GM12878 (cell line): ENCODE measurements around the gene PTCD2. TPM values are rescaled to one million over a fixed set of nuclear protein-coding genes. Genes with fewer than 3 reads are reported as not detected.

Experiments used
- CHD1 ChIP-seq: IDR thresholded peaks from 2 replicates; pipeline ENCODE4 v1.6.1; 2012; ENCODE audit warnings: low read depth, low read length, improper control_type of control experiment
- EGR1 ChIP-seq, 2 experiments: IDR thresholded peaks; 1 replicate in 1 of 2; 2 replicates in 1 of 2; pipeline ENCODE4 v1.6.1; 2011 to 2012; ENCODE audit warnings: low read depth in 2 of 2, low read length in 2 of 2, borderline replicate concordance in 1 of 2, mild to moderate bottlenecking in 1 of 2, moderate library complexity in 1 of 2
- IRF5 ChIP-seq: fragments of 450-650 bp; IDR thresholded peaks from 2 replicates; pipeline ENCODE4 v1.6.1; 2017; ENCODE audit warnings: borderline replicate concordance
- MEF2B ChIP-seq: fragments of 450-650 bp; IDR thresholded peaks from 2 replicates; pipeline ENCODE4 v1.6.1; 2018; ENCODE audit warnings: mild to moderate bottlenecking, moderate library complexity; ENCODE audit not compliant: partially characterized antibody, poor library complexity, severe bottlenecking
- PBX3 ChIP-seq: IDR thresholded peaks from 2 replicates; pipeline ENCODE4 v1.6.1; 2011; ENCODE audit warnings: mild to moderate bottlenecking, low read depth, low read length, moderate library complexity; ENCODE audit not compliant: insufficient replicate concordance
- PML ChIP-seq: IDR thresholded peaks from 2 replicates; pipeline ENCODE4 v1.6.1; 2012; ENCODE audit warnings: low read length, inconsistent platforms
- POLR2AphosphoS2 ChIP-seq: IDR thresholded peaks from 2 replicates; pipeline ENCODE4 v1.6.1; 2011; ENCODE audit warnings: low read depth, mild to moderate bottlenecking, low read length, improper control_type of control experiment, moderate library complexity
- POLR2AphosphoS5 ChIP-seq: IDR thresholded peaks from 2 replicates; pipeline ENCODE4 v1.6.1; 2011; ENCODE audit warnings: mild to moderate bottlenecking, low read length, inconsistent platforms
- POU2F2 ChIP-seq: IDR thresholded peaks from 3 replicates; pipeline ENCODE4 v1.6.1; 2011; ENCODE audit warnings: low read depth, mild to moderate bottlenecking, low read length, borderline replicate concordance
- RAD51 ChIP-seq: fragments of 450-650 bp; IDR thresholded peaks from 2 replicates; pipeline ENCODE4 v1.6.1; 2016; ENCODE audit warnings: moderate library complexity, mild to moderate bottlenecking, inconsistent platforms
- RELB ChIP-seq: fragments of 450-650 bp; IDR thresholded peaks from 2 replicates; pipeline ENCODE4 v1.6.1; 2017; ENCODE audit warnings: low read depth, mild to moderate bottlenecking, moderate library complexity
- SIX5 ChIP-seq: IDR thresholded peaks from 2 replicates; pipeline ENCODE4 v1.6.1; 2011; ENCODE audit warnings: mild to moderate bottlenecking, low read depth, low read length, moderate library complexity; ENCODE audit not compliant: severe bottlenecking
- SMARCA5 ChIP-seq: fragments of 450-650 bp; IDR thresholded peaks from 2 replicates; pipeline ENCODE4 v1.6.1; 2017; ENCODE audit warnings: mild to moderate bottlenecking
- SREBF1 ChIP-seq: IDR thresholded peaks from 2 replicates; pipeline ENCODE4 v1.6.1; 2012; ENCODE audit warnings: mild to moderate bottlenecking, low read length
- SUPT20H ChIP-seq: IDR thresholded peaks from 2 replicates; pipeline ENCODE4 v1.6.1; 2011; ENCODE audit warnings: low read depth, mild to moderate bottlenecking, low read length, moderate library complexity, borderline replicate concordance; ENCODE audit not compliant: control insufficient read depth
- SUZ12 ChIP-seq: fragments of 200-600 bp; sonication (generic); IDR thresholded peaks from one replicate; pipeline ENCODE4 v1.6.1; 2018; ENCODE audit warnings: antibody characterized with exemption, mild to moderate bottlenecking; ENCODE audit not compliant: unreplicated experiment
- TARDBP ChIP-seq: IDR thresholded peaks from 2 replicates; pipeline ENCODE4 v1.6.1; 2016; ENCODE audit warnings: borderline replicate concordance
- TCF7 ChIP-seq: IDR thresholded peaks from 2 replicates; pipeline ENCODE4 v1.6.1; 2014; ENCODE audit warnings: antibody characterized with exemption, borderline replicate concordance
- ZBTB33 ChIP-seq: fragments of 450-650 bp; IDR thresholded peaks from 2 replicates; pipeline ENCODE4 v1.6.1; 2017; ENCODE audit warnings: mild to moderate bottlenecking
- ZNF207 ChIP-seq: fragments of 450-650 bp; IDR thresholded peaks from 2 replicates; pipeline ENCODE4 v1.6.1; 2014; ENCODE audit warnings: antibody characterized with exemption, mild to moderate bottlenecking, borderline replicate concordance
- ZZZ3 ChIP-seq: IDR thresholded peaks from 2 replicates; pipeline ENCODE4 v1.6.1; 2011; ENCODE audit warnings: low read depth; ENCODE audit not compliant: control insufficient read depth, insufficient read length
- polyA plus RNA-seq, 11 experiments: library from polyadenylated mRNA; depleted of rRNA in 4 of 11; unstranded in 6 of 11; stranded (reverse) in 5 of 11; fragments of >200 nt; fragmentation: Nextera tagmentation in 4 of 11; fragmentation: Illumina TruSeq in 1 of 11; extraction: Ambion mirVana in 4 of 11; extraction: Trizol in 1 of 11; gene quantifications; 1 replicate in 1 of 11; 2 replicates in 10 of 11; pipeline versions ENCODE4 v1.2.1 to v1.2.3, GENCODE V29; 2011 to 2016; ENCODE audit warnings: inconsistent platforms in 2 of 11, missing spikeins in 2 of 11, low read depth in 1 of 11
- total RNA-seq, 4 experiments: library from RNA; depleted of rRNA in 3 of 4; stranded (reverse); fragments of >200 nt in 3 of 4; fragmentation: Illumina TruSeq in 1 of 4; extraction: Trizol in 1 of 4; gene quantifications; 2 replicates each; pipeline versions ENCODE4 v1.2.1 to v1.2.3, GENCODE V29; 2013 to 2021

Gene PTCD2
- total and polyA plus RNA-seq, 10 of the 15 experiments (the other 5 are each of a cell fraction or from before 2014, with no cell fraction given): 8.7 to 15.0 (median 11.9) TPM

- TF ChIP-seq TARDBP (0 out of 2 replicates have a peak, but pooled peaks have one; percentile 61), POU2F2 (peak; percentile 79; the same call in 2 of the 3 replicates), PBX3 (no peak), MEF2B (peak; percentile 37), ZBTB33 (no peak), RELB (peak; percentile 13), SREBF1 (no peak), TCF7 (no peak), ZZZ3 (no peak), POLR2AphosphoS2 (peak; percentile 94), POLR2AphosphoS5 (peak; percentile 97), SUPT20H (no peak), PML (peak; percentile 87; the same call in 1 of the 2 replicates), ZNF207 (peak; percentile 46; the same call in 1 of the 2 replicates), IRF5 (no peak), CHD1 (0 out of 2 replicates have a peak, but pooled peaks have one; percentile 63), SMARCA5 (peak; percentile 85), SIX5 (no peak), SUZ12 (no peak), RAD51 (no peak), EGR1 (IDR thresholded peaks at IDR 0.05; ENCODE audit: borderline replicate concordance in 1 of 2, low read depth in 2 of 2, low read length in 2 of 2) (peak; percentile 23 to 68)
These were observed 12.0 kb upstream of the PTCD2 start (continued) for GRCh38 chr5:72307968-72308852.
